NOMO-1 treated with DMSO at 0.1 percent for 48 hours (cell line): ENCODE measurements around the gene FAM9C.
"Not testable (repeated sequence)": the region's sequence is repeated elsewhere in the genome, so short reads cannot be mapped to it uniquely, and the experiment has no call there.

Source experiments
- DNase-seq: peaks from one replicate; lab custom pipeline; 2025; ENCODE audit not compliant: unreplicated experiment; lab: John Stamatoyannopoulos, UW

FAM9C gene

GRCh38 chrX:13044441-13044840, at the start of gene FAM9C:
TSS of gene FAM9C (minus strand) at chrX:13044620. CDS start at chrX:13043789, 831 bp downstream.
- DNase-seq, result no peak

GRCh38 chrX:13093529-13094140, 49.2 kb upstream of the FAM9C start:
- DNase-seq, result no peak

GRCh38 chrX:13092455-13092941, 48.1 kb upstream of the FAM9C start:
- DNase-seq, result peak; percentile 97

- peak; percentile 95 for DNase-seq
Observed at GRCh38 chrX:13091111-13091765, 46.8 kb upstream of the FAM9C start.

GRCh38 chrX:13090339-13091110, 46.1 kb upstream of the FAM9C start:
- peak; percentile 81 for DNase-seq

- no peak for DNase-seq
Observed at GRCh38 chrX:13090027-13090338, 45.6 kb upstream of the FAM9C start.

GRCh38 chrX:13088156-13088487, 43.7 kb upstream of the FAM9C start:
- no peak for DNase-seq

- DNase-seq, result peak; percentile 94
Observed at GRCh38 chrX:13087322-13088155, 43.1 kb upstream of the FAM9C start.

GRCh38 chrX:13086793-13087321, 42.4 kb upstream of the FAM9C start:
- not testable (repeated sequence) for DNase-seq

GRCh38 chrX:13086076-13086475, 41.7 kb upstream of the FAM9C start:
- no peak for DNase-seq

GRCh38 chrX:13085526-13085925, 41.1 kb upstream of the FAM9C start:
- no peak for DNase-seq

GRCh38 chrX:13084611-13085010, 40.2 kb upstream of the FAM9C start:
- no peak for DNase-seq

- not testable (repeated sequence) for DNase-seq
Observed at GRCh38 chrX:13083755-13084326, 39.4 kb upstream of the FAM9C start.

GRCh38 chrX:13082206-13083065, 38.0 kb upstream of the FAM9C start:
- DNase-seq, result no peak

- peak; percentile 97 for DNase-seq
Observed at GRCh38 chrX:13081395-13082205, 37.2 kb upstream of the FAM9C start.

- no peak for DNase-seq
Observed at GRCh38 chrX:13080128-13080795, 35.8 kb upstream of the FAM9C start.

GRCh38 chrX:13078739-13079444, 34.5 kb upstream of the FAM9C start:
- DNase-seq, result peak; percentile 35

GRCh38 chrX:13077168-13077567, 32.7 kb upstream of the FAM9C start:
- peak; percentile 85 for DNase-seq
